Measurements from ENCODE around the gene CFAP45.

The CFAP45 gene, protein sequence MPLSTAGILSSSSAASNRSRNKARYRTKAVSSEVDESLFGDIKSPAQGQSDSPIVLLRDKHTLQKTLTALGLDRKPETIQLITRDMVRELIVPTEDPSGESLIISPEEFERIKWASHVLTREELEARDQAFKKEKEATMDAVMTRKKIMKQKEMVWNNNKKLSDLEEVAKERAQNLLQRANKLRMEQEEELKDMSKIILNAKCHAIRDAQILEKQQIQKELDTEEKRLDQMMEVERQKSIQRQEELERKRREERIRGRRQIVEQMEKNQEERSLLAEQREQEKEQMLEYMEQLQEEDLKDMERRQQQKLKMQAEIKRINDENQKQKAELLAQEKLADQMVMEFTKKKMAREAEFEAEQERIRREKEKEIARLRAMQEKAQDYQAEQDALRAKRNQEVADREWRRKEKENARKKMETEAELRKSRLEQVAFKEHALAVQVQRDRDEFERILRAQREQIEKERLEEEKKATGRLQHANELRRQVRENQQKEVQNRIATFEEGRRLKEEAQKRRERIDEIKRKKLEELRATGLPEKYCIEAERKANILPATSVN

DNA sequence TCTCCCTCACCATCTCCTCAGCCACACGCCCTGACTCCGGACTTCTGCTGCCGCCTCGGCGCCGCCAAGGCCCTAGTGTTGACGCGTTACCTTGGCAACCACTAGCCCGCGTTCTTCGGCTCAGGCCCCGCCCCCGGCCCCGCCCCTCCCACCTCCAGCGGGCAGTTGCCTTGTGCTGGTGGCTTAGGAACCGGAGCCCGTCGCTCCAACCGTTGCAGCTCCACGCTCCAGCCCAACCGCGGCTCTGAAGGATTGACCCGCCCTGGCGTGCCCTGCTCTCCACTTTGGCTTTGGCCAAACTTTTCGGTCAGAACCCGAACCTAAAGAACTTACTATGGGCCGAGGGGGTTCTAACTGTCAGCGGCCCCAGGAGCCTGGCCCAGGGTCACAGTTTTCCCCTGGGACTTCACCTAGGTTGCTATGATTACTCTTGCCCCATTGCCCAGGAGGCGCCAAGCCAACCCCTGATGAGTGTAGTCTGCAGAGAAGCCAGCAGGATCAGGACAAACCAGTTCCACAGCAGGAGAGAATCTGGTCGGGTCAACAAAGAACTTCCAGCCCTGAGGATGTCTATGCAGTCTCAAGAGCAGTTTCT is at the start of gene CFAP45:
Gene CFAP45 (minus strand): TSS at position 80 of the 595 bp plus-strand sequence. CDS start 67 bp downstream, at position 13.
- DNase-seq: peak; percentile 65 to 66

DNA sequence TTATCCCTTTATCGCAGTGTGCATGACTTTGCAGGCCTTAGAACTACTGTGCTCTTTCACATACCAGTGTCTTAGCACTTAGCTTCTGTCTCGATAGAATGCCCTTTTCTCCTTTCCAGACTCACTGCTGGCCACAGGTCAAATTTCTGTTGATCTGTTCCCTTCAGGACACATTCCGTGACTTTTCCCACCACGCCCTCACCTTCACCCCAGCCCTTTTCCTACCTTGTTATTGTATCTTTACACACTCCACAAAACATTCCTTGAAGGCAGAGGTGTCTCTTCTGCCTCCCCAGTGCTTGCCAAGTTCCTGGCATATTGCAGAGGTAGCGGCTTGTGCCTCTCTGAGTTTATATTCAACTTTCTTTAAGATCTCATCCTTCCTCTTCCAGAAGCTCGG is 49.2 kb upstream of the CFAP45 start:
- no peak for DNase-seq

DNA sequence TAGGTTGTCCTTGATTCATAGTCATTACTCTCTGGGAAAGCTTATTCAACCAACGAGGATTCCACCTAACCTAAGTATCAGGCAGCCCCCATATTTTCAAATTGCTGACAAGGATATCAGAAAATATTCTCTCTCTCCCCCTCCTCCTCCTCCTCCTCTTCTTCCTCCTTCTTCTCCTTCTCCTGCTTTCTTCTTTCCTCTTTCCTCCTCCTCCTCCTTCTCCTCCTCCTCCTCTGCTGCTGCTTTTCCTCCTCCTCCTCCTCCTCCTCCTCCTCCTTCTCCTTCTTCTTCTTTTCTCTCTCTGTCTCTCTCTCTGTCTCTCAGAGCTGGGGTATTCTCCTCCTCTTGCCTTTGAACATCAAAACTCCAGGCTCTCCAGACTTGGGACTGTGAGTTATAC is 48.0 kb upstream of the CFAP45 start:
- no peak for DNase-seq

DNA sequence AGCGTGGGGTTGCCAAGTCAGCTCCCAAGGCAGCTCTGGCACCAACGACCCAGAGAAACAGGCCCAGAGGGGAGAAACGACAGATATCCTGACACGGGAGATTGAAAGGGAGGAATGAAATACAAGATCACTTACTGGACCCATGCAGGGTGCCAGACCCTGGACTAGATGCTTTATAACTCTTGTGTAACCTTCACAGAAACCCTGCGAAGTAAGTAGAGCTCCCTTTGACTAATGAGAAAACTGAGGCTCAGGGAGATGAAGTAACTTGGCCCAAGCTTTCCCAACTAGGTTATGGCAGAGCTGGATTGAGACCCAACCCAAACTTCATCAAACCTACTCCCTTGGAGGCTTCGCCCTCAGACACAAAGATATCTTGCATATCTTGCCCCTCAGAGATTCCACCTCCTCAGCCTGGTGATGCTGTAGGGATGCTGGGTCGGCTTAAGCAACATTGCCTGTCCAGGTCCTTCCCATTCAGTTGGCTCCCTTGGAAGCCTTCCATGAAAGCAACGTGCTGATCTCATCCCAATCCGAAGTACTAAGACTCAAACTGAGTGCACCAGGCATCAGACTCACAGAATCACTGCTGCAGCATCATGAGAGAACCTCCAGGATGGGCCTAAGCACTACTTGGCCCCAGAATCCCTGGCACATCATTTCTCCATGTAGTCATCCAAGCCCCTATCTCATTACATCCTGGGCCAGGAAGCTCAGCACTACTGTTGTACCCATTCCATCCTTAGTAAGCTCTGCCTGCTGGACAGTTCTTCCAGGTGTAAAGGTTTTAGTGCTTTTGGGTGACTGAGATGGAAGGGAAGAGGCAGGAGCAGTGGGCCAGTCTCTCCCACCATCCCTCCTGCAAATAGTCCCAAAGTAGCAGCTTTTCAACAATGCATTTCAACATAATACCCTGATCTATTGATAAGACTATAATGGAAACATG is 46.5 kb upstream of the CFAP45 start:
- no peak for DNase-seq

DNA sequence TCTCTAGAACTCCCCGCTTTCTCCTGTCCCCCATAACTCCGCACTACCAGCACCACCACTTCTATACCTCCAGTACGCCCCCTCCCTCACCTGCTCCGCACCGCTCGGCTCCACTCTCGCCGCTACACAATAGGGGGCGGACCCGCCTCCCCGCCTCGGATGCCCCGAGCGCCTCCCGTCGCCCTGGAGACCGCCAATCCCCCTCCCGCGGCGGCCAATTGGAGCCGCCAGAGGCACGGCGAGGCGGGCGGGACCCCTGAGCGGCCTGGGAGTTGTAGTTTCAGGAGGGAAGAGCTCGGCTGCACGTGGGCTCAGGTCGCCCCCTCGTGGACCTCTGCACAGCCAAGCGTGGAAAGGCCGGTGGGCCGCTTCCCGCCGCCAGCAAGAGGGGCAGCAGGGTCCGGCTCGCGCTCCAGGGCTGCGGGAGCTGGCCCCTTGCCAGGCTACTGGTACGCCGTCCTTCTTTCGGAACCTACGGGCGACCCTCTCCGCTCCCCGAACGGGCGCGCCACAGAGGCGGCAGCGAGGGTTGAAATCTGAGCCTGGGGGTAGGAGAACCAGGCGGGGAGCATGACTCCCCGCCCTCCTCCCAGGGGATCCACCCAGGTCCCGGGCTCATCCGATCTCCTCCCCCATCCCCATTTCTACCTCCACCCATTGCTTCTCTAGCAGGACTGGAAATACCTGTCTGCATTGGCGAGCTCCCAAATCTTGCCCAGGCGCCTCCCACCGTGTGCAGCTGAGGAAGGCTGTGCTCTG is 45.7 kb upstream of the CFAP45 start, which contains the start of gene IGSF9:
Gene IGSF9 (minus strand): TSS at position 131 of the 759 bp plus-strand sequence. CDS start 2,159 bp downstream, outside the sequence.
- DNase-seq: peak; percentile 94 to 96

DNA sequence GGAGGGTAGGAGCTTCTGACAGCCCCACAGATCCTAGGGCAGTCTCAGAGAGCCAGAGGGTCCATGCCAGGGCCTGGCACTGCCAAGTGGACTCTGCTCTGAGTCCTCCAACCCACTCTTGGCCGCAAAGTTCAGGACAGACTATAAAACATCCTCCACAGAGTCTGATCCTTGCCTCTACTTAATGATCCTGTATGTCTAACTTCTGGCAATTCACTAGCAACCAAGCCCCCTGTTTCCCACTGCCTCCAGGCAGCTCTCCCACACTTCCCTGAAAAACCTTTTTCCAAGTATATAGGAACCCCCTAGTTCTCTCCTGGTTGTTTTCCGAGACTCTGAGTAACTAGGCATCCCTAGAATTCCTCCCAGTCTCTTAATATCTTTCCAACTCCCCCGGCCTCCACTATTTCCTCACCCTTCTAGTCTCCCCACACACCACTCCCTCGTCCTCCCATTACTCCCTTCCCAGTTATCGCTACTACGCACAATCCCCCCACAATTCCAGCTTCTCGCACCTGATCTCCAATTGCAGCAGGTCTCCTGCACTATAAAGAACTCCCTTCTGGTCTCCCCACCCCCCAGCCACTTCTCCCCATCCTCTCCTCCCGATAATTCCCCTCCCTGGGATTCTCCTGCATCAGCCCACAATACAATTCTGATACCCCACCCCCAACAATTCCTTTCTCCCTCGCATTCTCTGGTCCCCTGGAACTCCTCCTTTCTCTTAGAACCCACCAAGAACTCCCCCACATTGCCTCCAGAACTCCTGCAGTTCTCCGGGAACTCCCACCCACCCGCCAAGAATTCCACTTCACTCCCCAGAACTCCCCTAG is 44.9 kb upstream of the CFAP45 start:
- peak in 1 of 2 experiments; percentile 42 for DNase-seq

DNA sequence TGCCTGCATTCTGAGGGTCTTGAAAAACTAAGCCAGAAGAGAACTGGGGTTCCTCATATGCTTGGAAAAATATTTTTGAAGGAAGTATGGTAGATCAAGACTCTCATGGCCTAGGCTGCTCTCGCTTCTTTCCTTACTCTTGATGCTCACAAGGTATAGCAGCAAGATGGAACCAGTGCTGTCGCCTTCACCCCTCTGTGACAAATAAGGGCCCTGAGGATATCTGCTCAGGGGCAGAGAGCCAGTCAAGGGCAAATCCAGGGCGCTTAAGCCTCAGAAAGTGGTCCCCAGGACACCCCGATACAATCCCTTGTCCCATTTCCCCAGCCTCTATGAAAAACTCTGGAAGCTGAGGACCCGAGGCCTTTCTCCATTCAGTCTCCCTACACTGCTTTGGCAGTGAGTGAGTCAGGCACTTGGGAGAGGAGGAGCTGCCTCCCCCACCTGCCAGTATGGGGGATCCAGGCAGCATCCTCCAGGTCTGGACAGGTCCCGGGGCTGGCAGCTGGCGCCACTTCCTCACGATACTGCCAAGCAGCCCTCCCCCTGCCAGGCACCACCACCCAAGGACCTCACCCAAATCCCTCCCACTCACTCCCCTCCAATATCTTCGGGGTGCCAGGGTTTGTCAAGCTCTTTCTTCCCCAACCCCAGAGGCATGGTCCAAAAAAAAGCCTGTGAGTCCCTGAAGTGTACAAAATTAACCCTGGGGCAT is 44.1 kb upstream of the CFAP45 start:
- DNase-seq: peak in 1 of 2 experiments; percentile 71

DNA sequence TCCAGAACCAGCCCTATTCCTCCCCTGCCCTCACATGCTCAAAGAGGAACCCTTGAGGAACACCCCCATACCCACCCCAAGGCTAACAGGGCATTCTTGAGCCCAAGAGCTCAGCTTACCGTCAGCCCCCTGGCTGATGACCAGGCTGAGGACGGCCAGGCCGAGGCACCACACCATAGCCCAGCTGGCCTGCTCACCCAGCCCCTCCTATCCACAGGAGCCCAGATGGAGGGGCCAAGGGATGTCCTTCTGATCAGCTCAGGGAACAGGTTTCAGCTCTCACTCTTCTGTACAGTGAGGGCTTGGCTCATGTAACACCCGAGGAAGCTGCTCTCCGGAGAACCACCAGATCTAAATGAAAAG is 43.3 kb upstream of the CFAP45 start:
- DNase-seq: no peak

DNA sequence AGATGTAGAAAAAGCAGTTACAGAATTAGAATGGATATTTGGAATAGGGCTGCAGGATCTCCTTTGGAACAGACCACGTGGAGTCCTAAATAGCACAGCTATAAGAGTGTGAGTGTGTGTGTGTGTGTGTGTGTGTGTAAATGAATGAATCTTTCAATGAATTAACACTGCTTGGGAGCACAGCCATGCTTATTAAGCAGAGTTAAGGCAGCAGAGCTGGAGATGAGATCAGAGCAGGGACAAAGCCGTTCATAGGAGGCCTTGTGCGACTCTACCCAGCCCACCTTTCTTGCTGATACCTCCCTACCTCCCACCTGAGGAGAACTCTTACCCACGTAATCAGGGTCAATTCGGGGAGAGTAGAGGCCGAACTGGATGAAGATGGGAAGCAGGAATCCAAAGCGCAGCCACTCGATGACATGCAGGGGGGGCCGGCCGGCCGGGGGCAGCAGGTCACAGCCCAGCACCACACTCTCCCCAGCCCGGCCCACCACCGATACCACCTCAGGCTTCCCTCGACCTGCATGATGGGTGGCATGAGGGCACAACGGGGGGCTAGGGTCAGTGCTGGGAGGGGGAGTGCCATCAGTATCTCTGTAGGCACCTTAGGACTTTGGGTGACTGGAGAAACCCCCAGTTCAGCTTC is 42.8 kb upstream of the CFAP45 start:
- DNase-seq: no peak

DNA sequence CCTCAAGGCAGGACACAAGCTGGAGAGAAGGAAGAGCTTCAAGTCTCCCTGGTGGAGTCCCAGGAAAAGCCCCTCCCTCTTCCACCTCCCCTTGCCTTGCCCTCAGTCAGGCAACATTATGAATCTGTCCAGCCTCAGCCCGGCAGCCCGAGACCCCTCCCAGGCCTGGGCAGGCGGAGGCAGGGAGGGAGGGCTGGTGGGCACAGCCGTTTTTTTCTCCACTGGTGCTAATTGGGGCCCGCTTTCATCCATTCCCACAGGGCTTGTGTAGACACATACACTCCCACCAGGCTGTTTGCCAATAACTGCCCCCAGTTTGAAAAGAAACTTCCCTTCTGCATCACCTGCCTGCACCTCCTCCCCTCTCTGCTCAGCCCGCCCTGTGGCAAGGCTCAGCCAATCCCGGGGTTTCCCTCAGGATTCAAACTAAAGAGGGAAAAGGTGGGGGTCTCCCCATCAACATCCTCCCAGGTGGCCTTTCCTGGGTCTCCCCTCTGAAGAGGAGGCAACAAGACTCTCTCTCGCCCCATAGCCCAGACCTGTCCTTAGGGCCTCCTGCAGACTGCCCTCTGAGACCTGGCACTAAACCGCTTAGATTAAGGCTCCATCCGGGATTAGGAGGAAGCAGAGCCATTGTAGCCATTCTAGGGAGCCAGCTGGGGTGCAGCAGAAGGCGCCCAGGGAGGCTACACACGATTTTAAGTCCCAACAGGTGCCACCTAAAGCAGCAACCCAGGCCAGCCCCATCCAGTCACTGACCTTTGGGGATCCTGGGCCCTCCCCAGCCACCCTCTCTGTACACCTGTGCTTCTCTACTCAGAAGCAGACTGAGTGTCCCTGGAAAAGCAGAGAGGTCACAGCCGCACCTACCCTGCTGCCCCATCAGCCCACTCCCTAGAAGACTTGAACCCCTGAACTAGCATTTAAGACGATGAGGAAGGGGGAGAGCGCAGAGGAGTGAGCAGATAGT is 41.9 kb upstream of the CFAP45 start:
- peak; percentile 68 to 89 for DNase-seq

DNA sequence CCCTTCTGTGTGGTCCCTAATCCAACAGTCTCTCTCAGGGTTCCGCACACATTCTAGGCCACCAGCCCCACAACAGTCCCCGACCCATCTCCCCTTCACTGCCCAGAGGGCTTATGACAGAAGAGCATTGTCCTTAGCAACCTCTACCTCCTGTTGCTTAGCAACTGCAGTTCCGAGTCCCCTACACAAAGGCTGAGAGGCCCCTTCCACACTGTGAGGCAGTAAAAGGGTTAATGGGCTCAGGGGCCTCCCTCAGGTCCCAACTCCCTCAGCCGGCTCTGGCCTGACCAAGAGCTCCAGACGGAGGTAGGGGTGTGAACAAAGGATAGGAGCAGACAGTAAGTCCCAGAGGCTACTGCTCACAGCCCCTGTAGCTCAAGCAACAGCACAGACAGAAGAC is 41.2 kb upstream of the CFAP45 start:
- peak in 1 of 2 experiments; percentile 37 for DNase-seq

DNA sequence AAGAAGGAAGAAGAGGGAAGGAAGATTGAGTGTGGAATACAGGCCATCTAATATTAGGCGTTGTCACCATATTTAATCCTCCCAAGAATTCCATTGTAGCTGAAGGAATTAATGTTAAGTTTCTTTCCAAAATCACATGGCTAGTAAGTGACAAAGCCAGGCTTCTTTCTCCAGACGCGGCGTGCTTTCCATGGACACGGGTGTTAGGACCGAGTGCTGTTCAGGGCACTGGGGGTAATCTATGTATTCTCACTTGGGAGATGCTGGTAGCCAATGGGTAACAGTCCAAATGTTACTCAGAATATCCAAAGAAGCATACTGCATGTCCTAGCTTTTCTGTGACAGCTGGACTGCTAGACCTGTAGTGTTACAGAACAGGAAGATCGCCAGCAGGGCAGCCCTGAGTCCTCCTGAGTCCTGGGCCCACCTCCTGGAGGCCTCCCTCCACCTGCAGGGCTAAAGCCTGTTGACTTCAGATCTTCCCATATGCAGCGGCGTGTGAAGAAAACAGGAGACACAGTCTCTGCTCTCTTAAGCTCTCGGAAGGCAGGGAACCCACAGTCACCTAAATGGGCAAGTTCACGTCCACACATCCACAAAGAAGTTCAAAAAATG is 40.1 kb upstream of the CFAP45 start:
- no peak for DNase-seq

DNA sequence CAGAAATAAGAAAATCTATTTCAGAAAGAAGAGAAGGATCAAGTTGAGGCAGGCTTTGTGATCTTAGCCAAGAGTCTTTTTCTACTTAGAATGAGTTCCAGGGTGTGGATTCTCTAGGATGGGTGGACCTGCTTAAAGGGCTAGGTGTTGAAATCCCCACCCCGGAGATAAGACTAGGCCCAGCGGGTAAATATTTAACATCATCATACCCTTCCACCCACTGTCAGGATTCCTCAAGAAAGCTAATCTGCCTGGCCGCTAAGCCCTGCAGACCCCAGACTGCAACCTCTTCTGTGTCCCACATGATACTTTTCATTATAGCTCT is 39.7 kb upstream of the CFAP45 start:
- no peak for DNase-seq

DNA sequence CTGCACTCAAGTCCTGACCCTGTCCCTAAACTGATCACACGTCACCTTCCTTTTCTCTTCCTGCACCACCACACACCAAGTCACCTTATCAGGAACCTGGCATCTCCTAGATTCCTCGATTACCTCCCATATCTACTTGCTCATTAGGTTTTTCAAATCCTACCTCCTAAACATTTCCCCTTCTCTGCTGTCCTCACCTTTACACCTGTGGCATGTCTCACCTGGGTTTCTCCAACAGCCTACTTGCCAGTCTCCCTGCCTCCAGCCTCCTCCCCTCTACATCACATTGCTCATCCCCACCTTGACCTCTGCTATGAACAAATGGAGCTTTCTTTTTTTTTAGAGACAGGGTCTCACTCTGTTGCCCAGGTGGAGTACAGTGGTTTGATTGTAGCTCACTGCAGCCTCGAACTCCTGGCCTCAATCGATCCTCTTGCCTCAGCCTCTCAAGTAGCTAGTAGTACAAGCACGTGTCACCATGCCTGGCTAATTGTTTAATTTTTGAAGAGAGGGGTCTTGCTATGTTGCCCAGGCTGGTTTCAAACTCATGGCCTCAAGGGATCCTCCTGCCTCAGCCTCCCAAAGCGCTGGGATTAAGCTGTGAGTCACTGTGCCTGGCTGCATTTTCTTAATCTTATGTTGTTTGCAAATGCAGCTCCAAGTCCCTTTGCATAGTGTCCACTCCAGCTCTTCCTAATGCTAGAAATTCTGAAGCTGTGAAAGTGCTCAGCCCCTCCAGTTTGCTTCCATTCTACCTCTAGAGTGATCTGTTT is 39.1 kb upstream of the CFAP45 start:
- no peak for DNase-seq

DNA sequence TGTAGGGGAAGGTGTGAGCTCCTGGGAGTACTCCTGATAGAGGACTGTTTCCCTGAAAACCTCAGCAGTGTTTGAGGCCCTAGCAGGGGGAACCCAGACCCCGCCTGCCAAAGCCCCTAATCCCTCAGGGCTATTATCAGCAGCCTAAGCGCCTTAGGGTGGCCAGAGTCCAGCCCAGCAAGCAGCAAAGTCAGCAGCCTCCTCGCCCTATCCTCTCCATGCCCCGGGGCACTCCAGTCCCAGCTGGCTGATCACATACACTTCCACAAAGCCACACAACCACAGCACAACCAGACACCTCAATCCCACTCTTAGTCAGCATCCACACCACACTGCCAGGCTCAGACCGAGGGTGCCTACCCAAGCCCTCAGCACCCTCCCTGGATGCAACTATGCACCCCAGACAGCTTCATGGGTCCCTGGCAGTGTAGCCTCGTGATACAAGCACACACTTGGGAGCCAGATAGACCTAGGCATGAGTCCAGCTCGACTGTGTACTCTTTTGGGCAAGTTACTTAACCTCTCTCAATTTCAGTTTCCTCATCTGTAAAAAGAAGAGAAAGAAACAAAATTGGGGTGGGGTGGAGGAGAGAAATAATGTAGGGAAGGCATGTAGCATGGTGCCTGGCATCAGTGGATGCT is 38.4 kb upstream of the CFAP45 start:
- no peak for DNase-seq

DNA sequence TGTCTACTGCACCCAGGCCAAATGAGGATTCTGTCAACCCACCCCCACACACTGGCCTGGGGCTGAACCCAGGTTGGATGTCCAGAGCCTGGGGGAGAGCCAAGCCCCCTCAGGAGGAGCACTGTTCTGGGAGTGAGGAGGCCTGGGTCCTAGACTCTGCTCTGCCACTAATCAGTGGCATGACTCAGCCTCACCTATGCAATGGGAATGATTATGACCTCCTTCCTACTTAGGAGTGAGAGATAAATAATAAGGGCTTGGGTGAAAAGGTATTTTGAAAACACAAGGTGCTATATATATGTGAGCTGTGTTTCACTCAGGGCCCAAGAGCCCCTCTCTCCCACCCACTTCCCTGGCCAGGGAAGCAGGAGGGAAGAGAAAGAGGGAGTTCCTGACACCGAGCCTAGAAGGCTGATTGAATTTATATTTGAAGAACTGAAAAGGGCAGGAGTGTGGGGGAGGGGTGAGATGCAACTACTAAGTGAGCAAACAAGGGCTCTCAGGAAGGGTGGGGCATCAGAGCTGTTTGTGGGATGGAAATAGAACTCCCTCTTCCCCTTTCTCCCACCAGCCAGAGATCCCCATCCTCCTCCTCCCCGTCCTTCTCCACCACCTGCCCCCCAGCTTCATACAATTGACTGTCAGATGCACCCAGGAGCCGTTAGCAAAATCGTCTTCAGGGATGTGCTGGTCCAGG is 37.2 kb upstream of the CFAP45 start:
- DNase-seq: no peak
